ENCODE data around the gene ENTPD8. TPM values are rescaled to one million over a fixed set of nuclear protein-coding genes. Genes with fewer than 3 reads are reported as not detected.
A peak's percentile ranks its signal among the peaks of the same experiment; 100 is the strongest.

Gene ENTPD8
- total and polyA plus RNA-seq, 2 of the 13 experiments (the other 11 are each of a cell fraction or from before 2014, with no cell fraction given), result 0.26 to 0.44 TPM

GRCh38 chr9:137462986-137463930, 22.1 kb upstream of the ENTPD8 start (continued):
- no peak for TF ChIP-seq ATF6 (CRISPR knock-in tag; conservative IDR thresholded peaks at IDR 0.05)
- no peak for TF ChIP-seq HDAC6 (IDR thresholded peaks at IDR 0.05; ENCODE audit: low read depth, low read length)
- TF ChIP-seq HNF4A (CRISPR knock-in tag; IDR thresholded peaks at IDR 0.05), result peak; percentile 68
- TF ChIP-seq DMAP1 (CRISPR knock-in tag; IDR thresholded peaks at IDR 0.05), result no peak
- no peak for TF ChIP-seq MAF1 (CRISPR knock-in tag; IDR thresholded peaks at IDR 0.05; ENCODE audit: borderline replicate concordance)
- no peak for TF ChIP-seq ZNF678 (CRISPR knock-in tag; IDR thresholded peaks at IDR 0.05)
- TF ChIP-seq ZNF234 (CRISPR knock-in tag; conservative IDR thresholded peaks at IDR 0.05), result no peak
- no peak for TF ChIP-seq ASH2L (IDR thresholded peaks at IDR 0.05; ENCODE audit: insufficient read length, low read depth, low read length)
- TF ChIP-seq NPAS2 (CRISPR knock-in tag; IDR thresholded peaks at IDR 0.05; ENCODE audit: borderline replicate concordance), result no peak
- TF ChIP-seq TAF1 (CRISPR knock-in tag; IDR thresholded peaks at IDR 0.05), result no peak
- peak; percentile 39; the same call in 1 of the 2 replicates for TF ChIP-seq SP4 (CRISPR knock-in tag; IDR thresholded peaks at IDR 0.05)
- TF ChIP-seq ZFP36 (IDR thresholded peaks at IDR 0.05; ENCODE audit: borderline replicate concordance, low read depth, low read length, partially characterized antibody), result no peak
- no peak for TF ChIP-seq CEBPG (CRISPR knock-in tag; IDR thresholded peaks at IDR 0.05)
- no peak for TF ChIP-seq ZNF7 (CRISPR knock-in tag; IDR thresholded peaks at IDR 0.05)
- TF ChIP-seq REXO4 (CRISPR knock-in tag; IDR thresholded peaks at IDR 0.05; ENCODE audit: borderline replicate concordance), result no peak
- TF ChIP-seq ZNF343 (CRISPR knock-in tag; IDR thresholded peaks at IDR 0.05), result peak; percentile 37; the same call in 1 of the 2 replicates
- TF ChIP-seq TOPORS (CRISPR knock-in tag; IDR thresholded peaks at IDR 0.05), result no peak
- TF ChIP-seq ZNF3 (CRISPR knock-in tag; IDR thresholded peaks at IDR 0.05), result no peak
- peak; percentile 71; the same call in 1 of the 2 replicates for TF ChIP-seq ZFP91 (CRISPR knock-in tag; IDR thresholded peaks at IDR 0.05; ENCODE audit: borderline replicate concordance)
- TF ChIP-seq FOXM1 (CRISPR knock-in tag; IDR thresholded peaks at IDR 0.05), result no peak
- no peak for TF ChIP-seq ZNF672 (CRISPR knock-in tag; IDR thresholded peaks at IDR 0.05)
- no peak for TF ChIP-seq CEBPB (IDR thresholded peaks at IDR 0.05; ENCODE audit: borderline replicate concordance, low read depth, low read length)
- peak; percentile 77; the same call in 1 of the 2 replicates for TF ChIP-seq MLX (CRISPR knock-in tag; IDR thresholded peaks at IDR 0.05)
- peak; percentile 93 for TF ChIP-seq ZNF670 (CRISPR knock-in tag; IDR thresholded peaks at IDR 0.05; ENCODE audit: borderline replicate concordance)
- no peak; the same call in 1 of the 2 replicates for TF ChIP-seq ZNF768 (CRISPR knock-in tag; IDR thresholded peaks at IDR 0.05)
- TF ChIP-seq ZNF333 (CRISPR knock-in tag; IDR thresholded peaks at IDR 0.05; ENCODE audit: borderline replicate concordance), result no peak
- no peak for TF ChIP-seq SRF (IDR thresholded peaks at IDR 0.05; ENCODE audit: low read depth, low read length)
- TF ChIP-seq GABPA (IDR thresholded peaks at IDR 0.05; ENCODE audit: low read depth, low read length), result no peak
- no peak for TF ChIP-seq GABPA (CRISPR knock-in tag; IDR thresholded peaks at IDR 0.05; ENCODE audit: low read depth)
